ENCODE data around the gene NKX2-8.
"Not testable (repeated sequence)": the region's sequence is repeated elsewhere in the genome, so short reads cannot be mapped to it uniquely, and the experiment has no call there.

Gene NKX2-8

GRCh38 chr14:36580141-36580855 lies 2.1 kb downstream of the NKX2-8 start:
- no peak for DNase-seq (ENCODE audit: low read depth)

- no peak for DNase-seq (ENCODE audit: low read depth)
Observed at GRCh38 chr14:36579573-36580140, 2.8 kb downstream of the NKX2-8 start.

GRCh38 chr14:36579001-36579555 lies 3.3 kb downstream of the NKX2-8 start:
- DNase-seq (ENCODE audit: low read depth) = no peak

GRCh38 chr14:36570065-36570464 lies 12.3 kb downstream of the NKX2-8 start:
- DNase-seq (ENCODE audit: low read depth) = no peak

- no peak for DNase-seq (ENCODE audit: low read depth)
Observed at GRCh38 chr14:36556811-36557433, 25.5 kb downstream of the NKX2-8 start.

- no peak for DNase-seq (ENCODE audit: low read depth)
Observed at GRCh38 chr14:36555998-36556743, 26.2 kb downstream of the NKX2-8 start.

GRCh38 chr14:36553656-36554260 lies 28.7 kb downstream of the NKX2-8 start:
- DNase-seq (ENCODE audit: low read depth) = no peak

GRCh38 chr14:36550899-36551298 lies 31.5 kb downstream of the NKX2-8 start:
- no peak for DNase-seq (ENCODE audit: low read depth)

- DNase-seq (ENCODE audit: low read depth) = not testable (repeated sequence)
Observed at GRCh38 chr14:36544280-36544679, 38.1 kb downstream of the NKX2-8 start.

GRCh38 chr14:36538051-36538450 lies 44.4 kb downstream of the NKX2-8 start:
- no peak for DNase-seq (ENCODE audit: low read depth)

All from stimulated activated CD8-positive, alpha-beta memory T cell treated with anti-CD3 and anti-CD28 coated beads, Interleukin-12 subunit alpha, Interleukin-12 subunit beta, amount 100 ng/mL, for 4 hours (primary cell).